Smooth muscle cell of bladder (primary cell): ENCODE measurements around the gene TMEM167B. TPM values are rescaled to one million over a fixed set of nuclear protein-coding genes. Genes with fewer than 3 reads are reported as not detected.

Experiments
- total RNA-seq: library from RNA; depleted of rRNA; stranded (reverse); fragments of >200 nt; gene quantifications from 2 replicates; pipeline ENCODE4 v1.2.3, GENCODE V29; 2014

Gene TMEM167B
- 38.1 and 46.3 TPM in 2 replicates for total RNA-seq

DNA sequence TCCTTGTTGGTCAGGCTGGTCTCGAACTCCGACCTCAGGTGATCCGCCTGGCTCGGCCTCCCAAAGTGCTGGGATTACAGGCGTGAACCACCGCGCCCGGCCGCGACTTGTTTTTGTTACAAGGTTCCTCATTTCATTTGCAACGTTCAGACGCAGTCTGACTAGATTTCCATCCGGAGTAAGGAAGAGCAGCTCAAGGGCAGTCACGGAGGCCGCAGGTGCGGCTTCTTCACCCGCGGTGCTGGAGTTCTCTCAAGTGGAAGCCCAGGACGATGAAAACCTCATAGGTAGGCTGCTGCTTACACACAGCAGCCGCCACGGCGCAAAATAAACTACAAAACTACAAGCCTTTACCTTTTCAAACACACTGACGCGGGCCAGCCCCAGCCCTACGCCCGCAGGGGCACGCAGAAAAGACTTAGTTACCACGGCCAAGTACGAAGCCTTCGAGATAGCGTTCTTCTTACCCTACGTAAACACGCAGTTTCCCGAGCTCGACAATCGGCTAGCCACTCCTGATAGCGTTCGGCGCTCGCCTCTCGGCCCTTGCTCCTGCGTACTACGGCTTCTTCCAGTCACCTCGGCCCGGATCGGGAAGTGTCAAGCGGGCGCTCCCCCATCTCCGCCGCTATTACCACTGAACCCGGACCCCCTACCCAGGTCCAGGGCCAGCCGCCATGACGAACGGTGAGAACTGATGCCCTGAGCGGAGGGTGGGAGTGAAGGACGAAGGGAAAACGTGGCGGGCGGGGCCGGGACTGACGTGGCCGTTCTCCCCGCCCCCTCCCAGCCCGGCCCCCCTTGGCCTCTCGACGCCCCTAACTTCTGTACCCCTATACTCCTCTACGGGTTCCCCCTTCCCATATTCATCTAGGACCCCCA is at the start of gene TMEM167B:
TSS of gene TMEM167B (plus strand) at position 569 of the 882 bp plus-strand sequence. CDS start at position 678, 109 bp downstream.

DNA sequence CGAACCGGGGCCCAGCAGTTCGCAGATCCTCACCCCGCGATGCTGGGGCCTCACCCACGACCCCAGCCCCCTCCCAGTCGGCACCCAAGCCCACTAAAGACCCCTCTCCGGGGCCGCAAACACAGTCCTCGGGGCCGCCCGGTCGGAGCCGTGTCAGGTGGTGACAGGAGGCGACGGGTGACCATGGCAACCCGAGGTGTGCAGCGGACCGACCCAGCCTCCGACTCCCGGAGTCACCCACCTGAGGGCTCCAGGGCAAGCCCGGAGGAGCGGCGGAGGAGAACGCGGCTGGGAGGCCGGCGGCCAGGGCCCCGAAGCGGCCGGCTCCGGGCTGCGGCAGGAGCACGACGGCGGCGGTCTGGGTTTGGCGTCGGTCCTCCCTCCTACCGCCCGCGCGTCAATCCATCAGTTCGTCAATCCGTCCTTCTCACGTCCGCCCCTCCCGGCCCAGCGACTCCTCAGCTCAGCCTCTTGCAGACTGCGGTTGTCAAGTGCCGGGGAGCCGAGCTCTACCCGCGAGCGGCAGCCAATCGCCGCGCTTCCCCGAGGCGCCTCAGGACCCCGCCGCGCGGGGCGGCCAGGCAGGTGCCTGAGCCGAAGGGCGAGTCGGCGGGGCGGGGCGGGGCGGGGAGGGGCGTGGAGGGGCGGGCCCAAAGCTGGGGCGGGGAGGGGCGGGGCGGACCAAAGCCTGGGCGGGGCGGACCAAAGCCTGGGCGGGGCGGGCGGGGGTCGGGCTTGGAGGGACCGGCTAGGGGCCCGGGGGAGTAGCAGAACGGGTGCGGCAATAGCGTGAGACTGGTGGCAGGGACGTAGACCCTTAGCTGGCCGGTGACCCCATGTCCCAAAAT is 48.7 kb upstream of the TMEM167B start, which contains the start of gene WDR47:
TSS of gene WDR47 (minus strand) at position 482 of the 848 bp plus-strand sequence. CDS start 18,590 bp downstream, outside the sequence.

DNA sequence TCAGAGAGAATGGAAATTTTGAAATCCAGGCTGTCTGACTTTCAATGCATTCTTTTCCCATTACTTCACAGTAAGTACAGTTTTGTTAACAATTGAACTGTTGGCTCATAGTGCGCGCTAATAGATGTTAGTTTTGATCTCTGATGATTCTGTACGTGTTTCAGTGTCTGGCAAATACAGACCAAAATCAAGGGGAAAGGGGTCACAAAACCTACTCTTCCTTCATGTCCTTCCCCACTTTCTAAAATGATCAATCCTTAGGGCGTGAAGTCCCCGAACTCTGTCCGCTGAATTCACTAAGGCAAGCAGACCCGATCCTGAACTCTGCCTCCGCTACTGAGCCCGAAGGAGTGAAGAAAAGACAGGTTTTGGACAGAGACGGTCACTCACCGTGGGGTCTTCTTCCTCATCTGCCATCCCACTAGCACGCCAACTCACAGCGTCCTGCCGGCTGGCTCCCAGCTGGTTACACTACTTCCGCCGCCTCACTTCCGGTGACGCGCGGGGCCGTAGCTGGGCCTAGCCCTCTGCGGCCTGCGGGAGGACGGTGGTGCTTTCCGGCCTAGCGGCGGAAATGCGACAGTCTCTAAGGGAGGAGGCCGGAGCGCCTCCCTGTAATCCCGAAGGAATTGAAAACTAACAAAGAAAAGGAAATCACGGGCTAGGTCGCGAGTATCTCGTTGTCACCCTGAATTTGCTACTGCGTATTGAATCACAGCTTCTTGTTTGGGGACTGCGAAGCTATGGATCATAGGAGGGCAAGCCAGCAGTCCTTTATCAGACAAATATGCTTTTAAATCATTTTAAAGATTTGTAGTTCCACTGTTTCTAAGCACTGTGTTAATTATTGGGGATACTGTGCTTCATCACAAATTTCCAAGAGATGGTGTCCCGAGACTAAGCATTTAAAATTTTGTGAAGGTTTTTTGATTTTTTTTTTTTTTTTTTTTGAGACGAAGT is 14.8 kb upstream of the TMEM167B start, which contains the start of gene TAF13:
TSS of gene TAF13 (minus strand) at position 473 of the 960 bp plus-strand sequence. CDS start at position 417, 56 bp downstream.

GRCh38 chr1:109113590-109114341 is 23.2 kb downstream of the TMEM167B start, which contains the start of gene ELAPOR1:
Gene ELAPOR1, plus strand, starts transcription at chr1:109114115. Its CDS starts 69 bp downstream, at chr1:109114184.

Other genes starting within 250 kb of the TMEM167B start
- gene AKNAD1, start 233.7 kb upstream of the TMEM167B start, total RNA-seq: not detected in 2 replicates
- gene GPSM2, start 213.8 kb upstream of the TMEM167B start, total RNA-seq: 11.9 and 14.8 TPM in 2 replicates
- gene CLCC1, start 127.3 kb upstream of the TMEM167B start, total RNA-seq: 31.4 and 38.8 TPM in 2 replicates
- 11.0 and 12.0 TPM in 2 replicates for gene WDR47, start 48.7 kb upstream of the TMEM167B start, total RNA-seq
- gene TAF13, start 14.8 kb upstream of the TMEM167B start, total RNA-seq: 87.9 and 127 TPM in 2 replicates
- gene ELAPOR1, start 23.4 kb downstream of the TMEM167B start, total RNA-seq: 0.57 and 0.74 TPM in 2 replicates
- 266 and 324 TPM in 2 replicates for gene SARS1, start 123.2 kb downstream of the TMEM167B start, total RNA-seq
- gene CELSR2, start 158.8 kb downstream of the TMEM167B start, total RNA-seq: 1.00 and 1.5 TPM in 2 replicates
- 1.8 and 2.3 TPM in 2 replicates for gene PSRC1, start 192.4 kb downstream of the TMEM167B start, total RNA-seq
- not detected in 2 replicates for gene MYBPHL, start 216.2 kb downstream of the TMEM167B start, total RNA-seq